Neuron (in vitro differentiated cells): ENCODE results near the gene ATP8A2.
"Not testable (repeated sequence)": the region's sequence is repeated elsewhere in the genome, so short reads cannot be mapped to it uniquely, and the experiment has no call there.

Source experiments
- H2AFZ ChIP-seq: one replicate; pipeline ENCODE4 v1.6.1; 2013; ENCODE audit warnings: low read depth, mild to moderate bottlenecking, inconsistent platforms, low read length, moderate library complexity
- H3K27me3 ChIP-seq: one replicate; pipeline ENCODE4 v1.6.1; 2013; ENCODE audit warnings: low read length; ENCODE audit not compliant: insufficient read depth
- H3K36me3 ChIP-seq: one replicate; pipeline ENCODE4 v1.6.1; 2013; ENCODE audit warnings: low read length; ENCODE audit not compliant: insufficient read depth
- H3K4me1 ChIP-seq: one replicate; pipeline ENCODE4 v1.6.1; 2013; ENCODE audit warnings: low read length; ENCODE audit not compliant: insufficient read depth
- H3K4me3 ChIP-seq: 2 replicates; pipeline ENCODE4 v1.5.1; 2013; ENCODE audit warnings: mild to moderate bottlenecking, low read length, moderate library complexity
- H3K9me3 ChIP-seq: one replicate; pipeline ENCODE4 v1.6.1; 2013; ENCODE audit warnings: low read length

ATP8A2 gene

GRCh38 chr13:25933520-25933919, 561.7 kb downstream of the ATP8A2 start:
- Histone ChIP-seq H3K27me3 (peaks cover 2% of the 10 kb centered on the region), H3K36me3 (no peaks in the 10 kb centered on the region), H3K4me3 (no peak overlapping the region)

GRCh38 chr13:25934127-25934526, 562.4 kb downstream of the ATP8A2 start:
- H2AFZ ChIP-seq, result no peak overlapping the region
- no peaks in the 10 kb centered on the region for H3K36me3 ChIP-seq
- H3K4me1 ChIP-seq, result no peaks in the 10 kb centered on the region
- H3K9me3 ChIP-seq, result no peaks in the 10 kb centered on the region
- peaks cover 2% of the 10 kb centered on the region for H3K27me3 ChIP-seq
- no peak overlapping the region for H3K4me3 ChIP-seq

More at GRCh38 chr13:25933520-25933919, 561.7 kb downstream of the ATP8A2 start:
- H2AFZ ChIP-seq, result no peak overlapping the region
- no peaks in the 10 kb centered on the region for H3K4me1 ChIP-seq
- H3K9me3 ChIP-seq, result no peaks in the 10 kb centered on the region

- Histone ChIP-seq H2AFZ (no peak overlapping the region), H3K27me3 (no peaks in the 10 kb centered on the region), H3K36me3 (no peaks in the 10 kb centered on the region), H3K9me3 (no peaks in the 10 kb centered on the region), H3K4me3 (no peak overlapping the region), H3K4me1 (no peaks in the 10 kb centered on the region)
Observed at GRCh38 chr13:25939961-25940687, 568.4 kb downstream of the ATP8A2 start.

- Histone ChIP-seq H3K9me3 (no peaks in the 10 kb centered on the region), H2AFZ (no peak overlapping the region), H3K4me1 (no peaks in the 10 kb centered on the region), H3K27me3 (no peaks in the 10 kb centered on the region), H3K36me3 (no peaks in the 10 kb centered on the region), H3K4me3 (no peak overlapping the region)
Observed at GRCh38 chr13:25943081-25943480, 571.3 kb downstream of the ATP8A2 start.

GRCh38 chr13:25943658-25944057, 571.9 kb downstream of the ATP8A2 start:
- no peak overlapping the region for H3K4me3 ChIP-seq

GRCh38 chr13:25945596-25945995, 573.8 kb downstream of the ATP8A2 start:
- Histone ChIP-seq H3K4me1 (no peaks in the 10 kb centered on the region), H3K27me3 (no peaks in the 10 kb centered on the region), H3K9me3 (peaks cover under 1% of the 10 kb centered on the region), H2AFZ (no peak overlapping the region), H3K36me3 (no peaks in the 10 kb centered on the region), H3K4me3 (no peak overlapping the region)

More at GRCh38 chr13:25943658-25944057, 571.9 kb downstream of the ATP8A2 start:
- Histone ChIP-seq H3K4me1 (no peaks in the 10 kb centered on the region), H3K9me3 (no peaks in the 10 kb centered on the region), H2AFZ (no peak overlapping the region), H3K27me3 (no peaks in the 10 kb centered on the region), H3K36me3 (no peaks in the 10 kb centered on the region)

GRCh38 chr13:25946321-25946720, 574.5 kb downstream of the ATP8A2 start:
- H3K4me1 ChIP-seq, result no peaks in the 10 kb centered on the region
- H3K4me3 ChIP-seq, result no peak overlapping the region
- H3K27me3 ChIP-seq, result no peaks in the 10 kb centered on the region

GRCh38 chr13:25948910-25949309, 577.1 kb downstream of the ATP8A2 start:
- Histone ChIP-seq H3K27me3 (no peaks in the 10 kb centered on the region), H2AFZ (no peak overlapping the region), H3K9me3 (peaks cover 3% of the 10 kb centered on the region), H3K4me3 (no peak overlapping the region), H3K4me1 (no peaks in the 10 kb centered on the region), H3K36me3 (no peaks in the 10 kb centered on the region)

More at GRCh38 chr13:25946321-25946720, 574.5 kb downstream of the ATP8A2 start:
- no peak overlapping the region for H2AFZ ChIP-seq
- peaks cover 3% of the 10 kb centered on the region for H3K9me3 ChIP-seq
- no peaks in the 10 kb centered on the region for H3K36me3 ChIP-seq

GRCh38 chr13:25951831-25952230, 580.1 kb downstream of the ATP8A2 start:
- no peaks in the 10 kb centered on the region for H3K36me3 ChIP-seq
- no peaks in the 10 kb centered on the region for H3K27me3 ChIP-seq
- no peaks in the 10 kb centered on the region for H3K4me1 ChIP-seq
- no peak overlapping the region for H2AFZ ChIP-seq
- H3K9me3 ChIP-seq, result peaks cover 3% of the 10 kb centered on the region
- H3K4me3 ChIP-seq, result no peak overlapping the region

GRCh38 chr13:25954080-25954479, 582.3 kb downstream of the ATP8A2 start:
- H3K9me3 ChIP-seq, H3K4me1 ChIP-seq, H3K27me3 ChIP-seq, H3K36me3 ChIP-seq, H3K4me3 ChIP-seq, H2AFZ ChIP-seq: not testable (repeated sequence)

GRCh38 chr13:25954943-25955342, 583.2 kb downstream of the ATP8A2 start:
- not testable (repeated sequence) for H3K9me3 ChIP-seq

GRCh38 chr13:25958986-25959385, 587.2 kb downstream of the ATP8A2 start:
- Histone ChIP-seq H3K4me1 (no peaks in the 10 kb centered on the region), H2AFZ (no peak overlapping the region), H3K4me3 (no peak overlapping the region), H3K27me3 (no peaks in the 10 kb centered on the region), H3K36me3 (no peaks in the 10 kb centered on the region), H3K9me3 (no peaks in the 10 kb centered on the region)

More at GRCh38 chr13:25954943-25955342, 583.2 kb downstream of the ATP8A2 start:
- not testable (repeated sequence) for H3K27me3 ChIP-seq, H2AFZ ChIP-seq, H3K4me1 ChIP-seq, H3K36me3 ChIP-seq, H3K4me3 ChIP-seq

- Histone ChIP-seq H3K4me1 (no peaks in the 10 kb centered on the region), H3K36me3 (no peaks in the 10 kb centered on the region), H2AFZ (no peak overlapping the region), H3K27me3 (no peaks in the 10 kb centered on the region), H3K9me3 (no peaks in the 10 kb centered on the region), H3K4me3 (no peak overlapping the region)
Observed at GRCh38 chr13:25961294-25961693, 589.5 kb downstream of the ATP8A2 start.

- Histone ChIP-seq H3K36me3 (no peaks in the 10 kb centered on the region), H3K9me3 (no peaks in the 10 kb centered on the region)
Observed at GRCh38 chr13:25963674-25964073, 591.9 kb downstream of the ATP8A2 start.

More at GRCh38 chr13:25963674-25964073, 591.9 kb downstream of the ATP8A2 start:
- Histone ChIP-seq H2AFZ (no peak overlapping the region), H3K4me3 (no peak overlapping the region), H3K27me3 (no peaks in the 10 kb centered on the region), H3K4me1 (no peaks in the 10 kb centered on the region)
